GM10266 (cell line): ENCODE measurements around the gene MTERF2.

Experiments used
- DNase-seq: peaks from one replicate; pipeline ENCODE4 v3.0.0; 2012; ENCODE audit errors: extremely low spot score
- CTCF ChIP-seq: IDR thresholded peaks from 2 replicates; pipeline ENCODE4 v1.5.1; 2012; ENCODE audit warnings: mild to moderate bottlenecking, low read depth; ENCODE audit not compliant: control insufficient read depth, insufficient read depth; ENCODE audit errors: missing control alignments

Gene MTERF2

DNA sequence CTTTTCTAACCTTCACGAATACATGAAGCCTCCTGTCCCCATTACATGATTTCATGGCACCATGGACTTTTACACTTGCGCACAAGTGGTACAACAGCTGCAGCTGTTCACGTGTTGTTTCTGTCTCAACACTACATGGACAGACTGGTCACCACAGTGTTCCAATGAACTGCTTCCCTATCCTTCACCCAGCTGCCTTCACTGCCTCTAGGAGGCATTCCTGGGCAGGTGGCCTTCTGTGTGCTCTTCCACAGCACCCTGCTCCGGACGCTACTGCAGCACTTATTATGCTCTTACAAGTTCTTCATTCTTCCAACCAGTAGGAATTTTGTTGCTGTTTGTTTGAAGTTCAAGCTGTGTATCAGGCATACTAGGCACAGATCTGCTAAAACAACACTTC is 1.5 kb downstream of the MTERF2 start:
- DNase-seq = no peak
- TF ChIP-seq CTCF = no peak

DNA sequence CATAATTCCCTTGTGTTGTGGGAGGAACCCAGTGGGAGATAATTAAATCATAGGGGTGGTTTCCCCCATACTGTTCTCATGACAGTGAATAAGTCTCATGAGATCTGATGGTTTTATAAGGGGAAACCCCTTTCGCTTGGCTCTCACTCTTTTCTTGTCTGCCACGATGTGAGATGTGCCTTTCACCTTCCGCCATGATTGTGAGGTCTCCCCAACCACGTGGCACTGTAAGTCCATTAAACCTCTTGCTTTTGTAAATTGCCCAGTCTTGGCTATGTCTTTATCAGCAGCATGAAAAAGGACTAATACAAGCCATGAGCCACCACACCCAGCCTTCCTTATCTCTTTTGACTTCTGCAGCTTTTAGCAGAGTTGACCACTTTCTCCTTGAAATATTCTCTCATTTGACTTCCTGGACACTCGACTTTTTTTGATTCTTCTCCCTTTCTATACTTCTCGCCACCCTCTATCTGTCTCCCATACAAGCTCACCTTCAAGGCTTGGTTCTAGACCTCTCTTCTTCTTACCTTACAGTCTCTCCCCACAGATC is 2.3 kb downstream of the MTERF2 start:
- no peak for TF ChIP-seq CTCF
- no peak for DNase-seq

DNA sequence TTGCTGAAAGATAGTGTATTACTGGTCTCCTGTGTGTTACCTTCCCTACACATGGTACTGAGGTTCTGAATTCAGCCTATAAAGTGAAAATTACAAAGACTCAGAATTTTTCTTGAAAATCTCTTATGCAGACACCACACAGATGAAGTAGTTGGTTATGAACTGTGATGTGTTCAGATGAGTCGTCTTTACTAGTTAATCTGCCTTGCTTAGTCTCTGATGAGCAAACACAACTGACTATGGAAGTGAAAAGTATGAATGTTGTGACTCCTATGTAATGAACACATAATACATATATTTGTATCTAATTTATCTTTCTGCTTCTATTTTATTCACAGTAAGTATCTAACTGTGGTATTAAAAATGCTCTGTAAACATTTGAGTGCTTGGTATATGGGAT is 4.7 kb downstream of the MTERF2 start:
- TF ChIP-seq CTCF = no peak
- DNase-seq = no peak

GRCh38 chr12:106981788-106982187 is 5.2 kb downstream of the MTERF2 start:
- TF ChIP-seq CTCF = no peak
- DNase-seq = no peak

DNA sequence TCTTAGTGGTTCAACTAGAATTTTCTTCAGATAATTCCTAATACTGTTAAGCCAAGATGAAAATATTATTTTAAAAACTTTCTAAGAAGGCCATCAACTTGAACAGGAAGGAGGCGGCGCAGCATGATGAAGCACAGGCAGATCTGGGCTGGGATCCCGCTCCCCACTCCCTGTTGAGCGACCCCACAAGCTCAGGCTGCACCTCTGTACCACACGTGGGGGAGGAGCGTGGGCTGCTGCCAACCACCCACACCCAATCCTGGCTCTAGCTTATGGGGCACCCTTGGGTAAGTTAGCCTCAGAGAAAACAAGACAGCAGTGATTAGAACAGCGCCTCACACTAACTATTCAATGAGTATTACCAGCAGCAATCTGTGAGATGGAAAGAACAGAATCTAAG is 6.0 kb downstream of the MTERF2 start:
- DNase-seq = no peak
- no peak for TF ChIP-seq CTCF

GRCh38 chr12:106978035-106978800 is 8.7 kb downstream of the MTERF2 start:
- no peak for DNase-seq
- TF ChIP-seq CTCF = no peak

GRCh38 chr12:106976668-106977067 is 10.3 kb downstream of the MTERF2 start:
- DNase-seq = no peak

More at GRCh38 chr12:106976668-106977067, 10.3 kb downstream of the MTERF2 start:
- TF ChIP-seq CTCF = no peak
